22Rv1 (cell line): ENCODE data around the gene IFNA10.
"Not testable (repeated sequence)": the region's sequence is repeated elsewhere in the genome, so short reads cannot be mapped to it uniquely, and the experiment has no call there.

Experiments used
- H3K27ac ChIP-seq: fragments of 450-650 bp; 2 replicates; pipeline ENCODE4 v1.5.1; 2017
- CTCF ChIP-seq: fragments of 450-650 bp; IDR thresholded peaks from 2 replicates; pipeline ENCODE4 v1.5.1; 2017; ENCODE audit warnings: mild to moderate bottlenecking
- ZFX ChIP-seq: fragments of 450-650 bp; IDR thresholded peaks from 2 replicates; pipeline ENCODE4 v1.6.1; 2017; ENCODE audit warnings: antibody characterized with exemption, borderline replicate concordance

IFNA10 gene

GRCh38 chr9:21205204-21205603, 1.7 kb downstream of the IFNA10 start:
- H3K27ac ChIP-seq = no peak overlapping the region
- TF ChIP-seq ZFX = no peak
- no peak for TF ChIP-seq CTCF

DNA sequence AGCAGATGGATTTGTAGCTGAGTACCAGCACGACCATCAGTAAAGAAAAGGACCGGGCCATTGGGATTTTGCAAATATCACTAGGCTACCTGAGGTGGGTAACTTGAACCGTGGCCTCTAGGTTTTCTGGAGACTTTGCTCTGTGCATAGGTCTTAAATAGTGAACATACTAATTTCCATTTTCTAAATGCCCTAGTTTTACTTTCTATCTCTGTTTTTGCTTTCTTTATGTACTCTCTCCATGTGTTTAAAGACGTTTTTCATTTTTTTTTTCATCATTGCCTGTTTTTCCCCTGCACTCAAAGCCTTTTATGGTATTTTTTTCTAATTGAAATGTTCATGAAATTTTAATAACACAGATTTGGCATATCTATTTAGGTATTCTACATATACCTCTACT, 4.8 kb downstream of the IFNA10 start, which contains the start of gene IFNA7:
Gene IFNA7, minus strand, starts transcription at position 101 of the 400 bp plus-strand sequence. Its CDS starts 40 bp downstream, at position 61.
- not testable (repeated sequence) for H3K27ac ChIP-seq

DNA sequence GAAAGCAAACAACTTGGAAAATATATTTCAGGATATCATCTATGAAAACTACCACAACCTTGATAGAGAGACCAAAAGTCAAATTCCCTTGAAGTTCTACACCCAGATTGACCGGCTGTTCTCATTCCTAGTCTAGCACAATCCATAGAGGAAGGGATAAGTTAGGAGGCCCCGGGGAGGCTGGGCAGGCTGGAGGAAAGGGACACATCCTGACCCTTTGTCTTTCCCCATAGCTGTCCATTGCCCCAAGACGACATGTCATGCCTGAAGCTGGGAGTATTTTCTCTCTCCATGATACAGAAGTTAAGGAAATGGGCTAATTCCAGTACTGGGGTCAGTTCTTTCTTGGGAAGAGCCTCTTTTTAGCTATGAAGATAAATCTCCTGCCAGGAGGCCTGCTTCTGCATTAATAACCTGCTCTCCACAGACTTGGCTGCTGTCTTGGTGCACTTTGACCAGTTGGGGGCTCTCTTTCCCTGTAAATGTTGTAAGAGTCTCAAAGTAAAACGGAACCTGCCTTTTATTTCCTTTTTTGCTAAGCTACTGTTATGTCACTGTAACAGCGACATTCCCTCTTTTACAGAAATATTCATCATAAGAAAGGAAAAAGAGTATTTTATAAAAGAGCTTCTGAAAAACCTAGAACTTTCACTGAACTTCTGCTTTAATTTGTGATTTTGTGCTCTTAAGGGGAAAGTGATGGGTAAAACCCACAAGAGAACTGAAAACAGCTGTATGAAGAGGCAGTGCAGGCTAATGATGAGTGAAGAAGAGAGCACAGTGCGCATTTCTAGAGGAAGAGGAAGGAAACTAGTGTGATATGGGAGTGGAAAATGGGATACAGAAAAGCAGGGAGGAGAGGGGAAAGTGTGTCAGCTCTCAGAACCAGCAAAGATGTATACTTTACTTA, 11.8 kb downstream of the IFNA10 start:
- TF ChIP-seq CTCF = peak; percentile 76
- H3K27ac ChIP-seq = not testable (repeated sequence)

- H3K27ac ChIP-seq = not testable (repeated sequence)
Observed at GRCh38 chr9:21187487-21187886, 19.5 kb downstream of the IFNA10 start, which contains the start of gene IFNA4. TSS of gene IFNA4 (minus strand) at chr9:21187587. CDS start at chr9:21187531, 56 bp downstream.

DNA sequence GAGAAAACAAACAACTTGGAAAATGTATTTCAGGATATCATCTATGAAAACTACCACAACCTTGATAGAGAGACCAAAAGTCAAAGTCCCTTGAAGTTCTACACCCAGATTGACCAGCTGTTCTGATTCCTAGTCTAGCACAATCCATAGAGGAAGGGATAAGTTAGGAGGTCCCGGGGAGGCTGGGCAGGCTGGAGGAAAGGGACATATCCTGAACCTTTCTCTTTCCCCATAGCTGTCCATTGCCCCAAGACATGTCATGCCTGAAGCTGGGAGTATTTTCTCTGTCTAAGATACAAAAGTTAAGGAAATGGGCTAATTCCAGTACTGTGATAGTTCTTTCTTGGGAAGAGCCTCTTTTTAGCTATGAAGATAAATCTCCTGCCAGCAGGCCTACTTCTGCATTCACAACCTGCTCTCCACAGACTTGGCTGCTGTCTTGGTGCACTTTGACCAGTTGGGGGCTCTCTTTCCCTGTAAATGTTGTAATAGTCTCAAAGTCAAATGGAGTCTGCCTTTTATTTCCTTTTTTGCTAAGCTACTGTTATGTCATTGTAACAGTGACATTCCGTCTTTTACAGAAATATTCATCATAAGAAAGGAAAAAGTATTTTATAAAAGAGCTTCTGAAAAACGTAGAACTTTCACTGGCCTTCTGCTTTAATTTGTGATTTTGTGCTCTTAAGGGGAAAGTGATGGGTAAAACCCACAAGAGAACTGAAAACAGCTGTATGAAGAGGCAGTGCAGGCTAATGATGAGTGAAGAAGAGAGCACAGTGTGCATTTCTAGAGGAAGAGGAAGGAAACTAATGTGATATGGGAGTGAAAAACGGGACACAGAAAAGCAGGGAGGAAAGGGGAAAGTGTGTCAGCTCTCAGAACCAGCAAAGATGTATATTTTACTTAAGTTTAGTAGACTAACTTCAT, 23.9 kb downstream of the IFNA10 start:
- peak; percentile 74 for TF ChIP-seq CTCF
- not testable (repeated sequence) for H3K27ac ChIP-seq

- TF ChIP-seq ZFX (no peak), CTCF (no peak)
- H3K27ac ChIP-seq = no peak overlapping the region
Observed at GRCh38 chr9:21174671-21175070, 32.3 kb downstream of the IFNA10 start.

- no peak for TF ChIP-seq ZFX
- TF ChIP-seq CTCF = no peak
- no peak overlapping the region for H3K27ac ChIP-seq
Observed at GRCh38 chr9:21172156-21172555, 34.8 kb downstream of the IFNA10 start.

GRCh38 chr9:21171351-21171750, 35.6 kb downstream of the IFNA10 start:
- TF ChIP-seq CTCF (no peak), ZFX (no peak)
- H3K27ac ChIP-seq = no peak overlapping the region

DNA sequence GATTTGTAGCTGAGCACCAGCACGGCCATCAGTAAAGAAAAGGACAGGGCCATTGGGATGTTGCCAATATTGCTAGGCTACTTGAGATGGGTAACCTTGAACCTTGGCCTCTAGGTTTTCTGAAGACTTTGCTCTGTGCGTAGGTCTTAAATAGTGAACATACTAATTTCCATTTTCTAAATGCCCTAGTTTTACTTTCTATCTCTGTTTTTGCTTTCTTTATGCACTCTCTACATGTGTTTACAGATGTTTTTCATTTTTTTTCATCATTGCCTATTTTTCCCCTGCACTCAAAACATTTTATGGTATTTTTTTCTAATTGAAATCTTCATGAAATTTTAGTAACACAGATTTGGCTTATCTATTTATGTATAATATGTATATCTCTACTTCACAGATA, 40.4 kb downstream of the IFNA10 start, which contains the start of gene IFNA21:
Gene IFNA21, minus strand, starts transcription at position 101 of the 400 bp plus-strand sequence. Its CDS starts 48 bp downstream, at position 53.
- not testable (repeated sequence) for H3K27ac ChIP-seq
